ENCODE measurements around the gene CASP14.

The CASP14 gene

DNA sequence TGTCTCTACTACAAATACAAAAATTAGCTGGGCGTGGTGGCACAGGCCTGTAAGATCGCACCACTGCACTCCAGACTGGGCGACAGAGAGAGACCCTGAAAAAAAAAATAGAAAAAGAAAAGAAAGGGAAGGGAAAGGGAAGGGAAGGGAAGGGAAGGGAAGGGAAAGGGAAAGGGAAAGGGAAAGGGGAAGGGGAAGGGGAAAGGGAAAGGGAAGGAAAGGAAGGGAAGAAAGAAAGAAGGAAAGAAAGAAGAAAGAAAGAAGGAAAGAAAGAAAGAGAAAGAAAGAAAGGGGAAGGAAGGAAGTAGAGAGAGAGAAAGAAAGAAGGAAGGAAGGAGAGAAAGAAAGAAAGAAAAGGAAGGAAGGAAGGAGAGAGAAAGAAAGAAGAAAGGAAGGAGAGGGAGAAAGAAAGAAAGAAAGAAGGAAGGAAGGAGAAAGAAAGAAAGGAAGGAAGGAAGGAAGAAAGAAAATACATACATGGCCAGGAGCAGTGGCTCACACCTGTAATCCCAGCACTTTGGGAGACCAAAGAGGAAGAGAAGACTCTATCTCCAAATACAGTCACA lies 49.8 kb downstream of the CASP14 start:
- TF ChIP-seq, protein P1, sequence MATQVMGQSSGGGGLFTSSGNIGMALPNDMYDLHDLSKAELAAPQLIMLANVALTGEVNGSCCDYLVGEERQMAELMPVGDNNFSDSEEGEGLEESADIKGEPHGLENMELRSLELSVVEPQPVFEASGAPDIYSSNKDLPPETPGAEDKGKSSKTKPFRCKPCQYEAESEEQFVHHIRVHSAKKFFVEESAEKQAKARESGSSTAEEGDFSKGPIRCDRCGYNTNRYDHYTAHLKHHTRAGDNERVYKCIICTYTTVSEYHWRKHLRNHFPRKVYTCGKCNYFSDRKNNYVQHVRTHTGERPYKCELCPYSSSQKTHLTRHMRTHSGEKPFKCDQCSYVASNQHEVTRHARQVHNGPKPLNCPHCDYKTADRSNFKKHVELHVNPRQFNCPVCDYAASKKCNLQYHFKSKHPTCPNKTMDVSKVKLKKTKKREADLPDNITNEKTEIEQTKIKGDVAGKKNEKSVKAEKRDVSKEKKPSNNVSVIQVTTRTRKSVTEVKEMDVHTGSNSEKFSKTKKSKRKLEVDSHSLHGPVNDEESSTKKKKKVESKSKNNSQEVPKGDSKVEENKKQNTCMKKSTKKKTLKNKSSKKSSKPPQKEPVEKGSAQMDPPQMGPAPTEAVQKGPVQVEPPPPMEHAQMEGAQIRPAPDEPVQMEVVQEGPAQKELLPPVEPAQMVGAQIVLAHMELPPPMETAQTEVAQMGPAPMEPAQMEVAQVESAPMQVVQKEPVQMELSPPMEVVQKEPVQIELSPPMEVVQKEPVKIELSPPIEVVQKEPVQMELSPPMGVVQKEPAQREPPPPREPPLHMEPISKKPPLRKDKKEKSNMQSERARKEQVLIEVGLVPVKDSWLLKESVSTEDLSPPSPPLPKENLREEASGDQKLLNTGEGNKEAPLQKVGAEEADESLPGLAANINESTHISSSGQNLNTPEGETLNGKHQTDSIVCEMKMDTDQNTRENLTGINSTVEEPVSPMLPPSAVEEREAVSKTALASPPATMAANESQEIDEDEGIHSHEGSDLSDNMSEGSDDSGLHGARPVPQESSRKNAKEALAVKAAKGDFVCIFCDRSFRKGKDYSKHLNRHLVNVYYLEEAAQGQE (IDR thresholded peaks at IDR 0.05; ENCODE audit: insufficient read depth in 1 of 2, low read depth in 2 of 2, low read length in 2 of 2): no peak
- TF ChIP-seq TAF1 (IDR thresholded peaks at IDR 0.05; ENCODE audit: borderline replicate concordance, insufficient read depth, low read length): no peak

DNA sequence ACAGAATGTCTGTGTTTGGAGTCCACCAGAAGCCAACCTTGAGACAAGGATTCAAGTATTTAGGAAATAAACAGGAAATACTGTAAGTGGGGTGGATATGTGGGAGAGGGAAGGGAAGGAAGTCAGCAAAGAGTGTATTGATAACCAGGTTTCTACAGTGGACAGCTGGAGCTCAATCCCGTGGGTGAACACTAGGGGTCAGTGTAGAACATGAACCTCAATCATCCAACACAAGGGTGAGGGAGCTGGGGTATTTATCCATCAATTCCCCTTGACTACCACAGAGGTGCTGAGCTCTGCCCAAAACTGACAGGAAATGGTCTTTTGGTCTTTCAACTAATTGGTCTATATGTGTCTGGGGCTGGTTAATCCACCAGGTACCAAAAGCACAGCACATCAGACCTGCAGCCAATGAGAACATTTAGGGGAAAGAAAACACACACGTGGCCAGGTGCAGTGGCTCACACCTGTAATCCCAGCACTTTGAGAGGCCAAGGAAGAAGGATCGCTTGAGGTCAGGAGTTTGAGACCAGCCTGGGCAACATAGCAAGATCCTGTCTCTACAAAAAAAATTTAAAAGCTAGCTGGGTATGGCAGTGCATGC lies 52.3 kb downstream of the CASP14 start:
- no peak for TF ChIP-seq POLR2AphosphoS5 (IDR thresholded peaks at IDR 0.05; ENCODE audit: low read depth, low read length)
- TF ChIP-seq, protein P1 (IDR thresholded peaks at IDR 0.05; ENCODE audit: insufficient read depth in 1 of 2, low read depth in 2 of 2, low read length in 2 of 2): no peak
- no peak for TF ChIP-seq TAF1 (IDR thresholded peaks at IDR 0.05; ENCODE audit: borderline replicate concordance, insufficient read depth, low read length)
- no peak for TF ChIP-seq SIN3A (IDR thresholded peaks at IDR 0.05; ENCODE audit: borderline replicate concordance, insufficient read depth, low read length)
- no peak for TF ChIP-seq FOXP2 (optimal IDR thresholded peaks at IDR 0.05; ENCODE audit: borderline replicate concordance, extremely low read depth, extremely low read length, insufficient read depth)

DNA sequence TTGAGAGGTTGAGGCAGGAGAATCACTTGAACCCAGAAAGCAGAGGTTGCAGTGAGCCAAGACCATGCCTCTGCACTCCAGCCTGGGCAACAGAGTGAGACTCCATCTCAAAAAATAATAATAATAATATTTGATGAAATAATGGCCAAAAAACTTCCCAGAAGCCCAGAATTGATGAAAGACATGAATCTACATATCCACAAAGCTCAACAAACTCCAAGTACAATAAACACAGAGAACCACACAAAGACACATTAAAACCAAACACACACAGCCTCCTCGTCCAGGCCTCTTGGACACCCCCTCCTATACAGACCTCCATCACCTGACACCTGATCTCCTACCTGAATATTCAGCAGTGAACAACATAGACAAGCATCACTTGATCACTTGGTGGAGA lies 54.7 kb downstream of the CASP14 start:
- TF ChIP-seq, protein P1 (IDR thresholded peaks at IDR 0.05; ENCODE audit: insufficient read depth in 1 of 2, low read depth in 2 of 2, low read length in 2 of 2): no peak

DNA sequence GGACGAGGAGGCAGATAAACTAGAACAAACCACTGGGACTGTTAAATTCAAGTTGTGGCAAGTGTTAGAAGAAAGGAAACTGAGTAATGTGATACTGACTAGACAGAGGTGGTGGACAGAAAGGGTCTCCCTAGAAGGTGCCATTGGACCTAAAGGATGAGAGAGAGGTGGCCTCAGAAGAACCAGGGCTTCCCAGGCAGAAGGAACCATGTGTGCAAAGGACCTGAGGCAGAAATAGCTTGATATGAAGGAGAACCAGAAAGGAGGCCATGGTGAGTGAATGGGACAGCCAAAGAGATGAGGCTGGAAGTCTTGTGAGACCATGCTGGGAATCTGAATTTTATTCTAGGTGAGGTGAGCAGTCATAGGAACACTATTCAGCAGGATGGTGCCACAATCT lies 55.1 kb downstream of the CASP14 start:
- no peak for TF ChIP-seq FOXP2 (optimal IDR thresholded peaks at IDR 0.05; ENCODE audit: borderline replicate concordance, extremely low read depth, extremely low read length, insufficient read depth)
- TF ChIP-seq, protein P1 (IDR thresholded peaks at IDR 0.05; ENCODE audit: insufficient read depth in 1 of 2, low read depth in 2 of 2, low read length in 2 of 2): no peak
- TF ChIP-seq SIN3A (IDR thresholded peaks at IDR 0.05; ENCODE audit: borderline replicate concordance, insufficient read depth, low read length): no peak
- no peak for TF ChIP-seq TAF1 (IDR thresholded peaks at IDR 0.05; ENCODE audit: borderline replicate concordance, insufficient read depth, low read length)
- no peak for TF ChIP-seq POLR2AphosphoS5 (IDR thresholded peaks at IDR 0.05; ENCODE audit: low read depth, low read length)

DNA sequence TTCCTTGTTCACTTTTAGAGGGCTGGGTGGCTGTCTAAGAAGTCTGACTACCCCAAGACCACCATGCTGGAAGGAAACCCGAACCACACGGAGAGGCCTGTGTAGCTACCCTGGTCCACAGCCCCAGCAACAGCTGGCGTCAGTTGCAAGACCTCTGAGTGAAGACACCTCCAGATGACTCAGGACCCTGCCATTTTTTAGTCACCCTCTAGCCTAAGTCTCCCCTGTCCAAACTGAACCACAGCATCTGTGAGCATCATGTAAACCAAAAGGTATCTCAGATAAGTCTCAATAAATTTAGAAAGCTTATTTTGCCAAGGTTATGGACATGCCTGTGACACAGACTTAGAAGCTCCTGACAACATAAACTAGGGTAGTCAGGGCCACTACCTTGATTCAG lies 55.8 kb downstream of the CASP14 start:
- TF ChIP-seq FOXP2 (optimal IDR thresholded peaks at IDR 0.05; ENCODE audit: borderline replicate concordance, extremely low read depth, extremely low read length, insufficient read depth) (no peak), SIN3A (IDR thresholded peaks at IDR 0.05; ENCODE audit: borderline replicate concordance, insufficient read depth, low read length) (no peak), POLR2AphosphoS5 (IDR thresholded peaks at IDR 0.05; ENCODE audit: low read depth, low read length) (no peak), TAF1 (IDR thresholded peaks at IDR 0.05; ENCODE audit: borderline replicate concordance, insufficient read depth, low read length) (no peak)
- TF ChIP-seq, protein P1 (IDR thresholded peaks at IDR 0.05; ENCODE audit: insufficient read depth in 1 of 2, low read depth in 2 of 2, low read length in 2 of 2): no peak
